ENCODE measurements around the gene SLC9A3.
A peak's percentile ranks its signal among the peaks of the same experiment; 100 is the strongest.

Gene SLC9A3

GRCh38 chr5:472656-473550 lies 51.3 kb downstream of the SLC9A3 start:
- DNase-seq = peak; percentile 88

- peak; percentile 45 for DNase-seq
These were observed 52.1 kb downstream of the SLC9A3 start for GRCh38 chr5:472076-472655.

- DNase-seq = no peak
These were observed 52.5 kb downstream of the SLC9A3 start for GRCh38 chr5:471750-472058.

GRCh38 chr5:470961-471749 lies 53.1 kb downstream of the SLC9A3 start:
- DNase-seq = no peak

- no peak for DNase-seq
These were observed 54.3 kb downstream of the SLC9A3 start for GRCh38 chr5:469752-470483.

- DNase-seq = no peak
These were observed 55.8 kb downstream of the SLC9A3 start for GRCh38 chr5:468401-468800.

GRCh38 chr5:466661-467310 lies 57.5 kb downstream of the SLC9A3 start:
- no peak for DNase-seq

- no peak for DNase-seq
These were observed 58.5 kb downstream of the SLC9A3 start for GRCh38 chr5:465591-466403.

GRCh38 chr5:464843-465590 lies 59.2 kb downstream of the SLC9A3 start:
- DNase-seq = no peak

- DNase-seq = no peak
These were observed 59.8 kb downstream of the SLC9A3 start for GRCh38 chr5:464446-464842.

GRCh38 chr5:463952-464351 lies 60.3 kb downstream of the SLC9A3 start:
- no peak for DNase-seq

- DNase-seq = no peak
These were observed 60.9 kb downstream of the SLC9A3 start for GRCh38 chr5:463301-463700.

- no peak for DNase-seq
These were observed 62.2 kb downstream of the SLC9A3 start for GRCh38 chr5:462051-462481.

GRCh38 chr5:460273-460625 lies 64.0 kb downstream of the SLC9A3 start:
- no peak for DNase-seq

- no peak for DNase-seq
These were observed 64.5 kb downstream of the SLC9A3 start for GRCh38 chr5:459562-460272.

- no peak for DNase-seq
These were observed 65.5 kb downstream of the SLC9A3 start for GRCh38 chr5:458547-459353.

- DNase-seq = no peak
These were observed 66.9 kb downstream of the SLC9A3 start for GRCh38 chr5:457195-457961.

GRCh38 chr5:456351-457194 lies 67.7 kb downstream of the SLC9A3 start:
- DNase-seq = no peak

All from NCI-H1105 (cell line).